CD4-positive, alpha-beta T cell treated with Interleukin-15 for 4 hours (primary cell): Measurements from ENCODE around the gene ZNF43.
"Not testable (repeated sequence)": the region's sequence is repeated elsewhere in the genome, so short reads cannot be mapped to it uniquely, and the experiment has no call there.

Experiments
- DNase-seq: peaks from one replicate; pipeline ENCODE4 v3.0.0-alpha.2; 2020; ENCODE audit warnings: low spot score

Gene ZNF43

DNA sequence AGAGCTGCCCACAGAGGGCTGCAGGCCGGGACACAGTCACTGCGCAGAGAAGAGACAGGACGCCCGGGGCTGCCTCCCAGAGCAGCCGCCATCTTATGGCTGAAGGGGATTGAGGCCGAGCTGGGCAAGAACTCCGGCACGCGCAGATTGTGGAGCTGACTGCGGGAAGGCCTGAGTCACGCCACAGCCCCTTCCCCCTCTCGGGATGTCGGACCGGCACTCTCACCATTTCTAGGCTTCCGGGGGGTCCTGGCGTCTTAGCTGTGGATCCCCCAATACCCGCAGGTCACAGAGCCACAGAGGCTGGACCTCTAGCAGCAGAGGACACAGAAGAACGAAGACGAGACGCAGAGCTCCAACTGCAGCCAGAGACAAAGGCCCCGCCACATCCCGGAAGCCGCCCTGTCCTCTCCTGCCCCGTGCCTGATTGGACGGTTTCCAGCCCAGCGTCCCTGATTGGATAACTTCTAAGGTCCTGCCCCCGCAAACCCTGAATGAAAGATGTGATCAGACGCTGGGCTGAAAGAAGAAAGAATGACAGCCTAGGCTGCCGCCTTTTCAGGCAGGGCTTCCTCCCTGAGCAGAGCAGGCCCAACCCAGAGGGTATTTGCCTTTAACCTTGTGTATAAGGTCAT lies at the start of gene ZNF43:
ZNF43 (minus strand) TSS at position 373 of the 635 bp plus-strand sequence; CDS start at position 229, 144 bp downstream.
- peak; percentile 95 for DNase-seq

DNA sequence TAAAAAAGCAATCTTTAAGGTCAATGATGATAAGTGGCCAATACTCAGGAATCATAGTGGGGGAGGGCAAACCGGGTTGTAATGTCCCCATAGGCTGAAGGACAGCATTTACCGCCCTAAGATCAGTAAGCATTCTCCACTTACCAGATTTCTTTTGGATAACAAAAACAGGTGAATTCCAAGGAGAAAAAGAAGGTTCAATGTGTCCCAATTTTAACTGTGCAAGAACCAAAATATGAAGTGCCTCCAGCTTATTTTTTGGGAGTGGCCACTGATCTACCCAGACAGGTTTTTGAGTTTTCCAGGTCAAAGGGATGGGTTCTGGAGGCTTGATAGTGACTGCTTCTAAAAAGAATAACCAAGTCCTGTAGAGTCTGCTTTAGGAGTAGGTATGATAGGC lies 49.5 kb upstream of the ZNF43 start:
- DNase-seq = not testable (repeated sequence)

DNA sequence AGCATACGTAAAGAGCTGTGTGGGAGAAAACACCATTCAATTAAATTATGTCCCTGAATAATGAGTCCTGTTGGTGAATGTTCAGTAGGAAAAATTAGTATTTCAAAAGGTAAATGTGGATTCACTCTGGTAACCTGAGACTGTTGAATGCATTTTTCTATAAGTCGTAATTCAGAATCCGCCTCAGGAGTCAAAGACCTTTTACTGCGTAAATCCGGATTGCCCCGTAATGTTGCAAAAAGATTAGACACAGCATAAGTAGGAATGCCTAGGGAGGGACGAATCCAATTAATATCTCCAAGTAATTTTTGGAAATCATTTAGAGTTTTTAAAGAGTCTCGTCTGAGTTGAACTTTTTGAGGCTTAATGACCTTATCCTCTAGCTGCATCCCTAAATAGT lies 48.8 kb upstream of the ZNF43 start:
- DNase-seq = not testable (repeated sequence)

DNA sequence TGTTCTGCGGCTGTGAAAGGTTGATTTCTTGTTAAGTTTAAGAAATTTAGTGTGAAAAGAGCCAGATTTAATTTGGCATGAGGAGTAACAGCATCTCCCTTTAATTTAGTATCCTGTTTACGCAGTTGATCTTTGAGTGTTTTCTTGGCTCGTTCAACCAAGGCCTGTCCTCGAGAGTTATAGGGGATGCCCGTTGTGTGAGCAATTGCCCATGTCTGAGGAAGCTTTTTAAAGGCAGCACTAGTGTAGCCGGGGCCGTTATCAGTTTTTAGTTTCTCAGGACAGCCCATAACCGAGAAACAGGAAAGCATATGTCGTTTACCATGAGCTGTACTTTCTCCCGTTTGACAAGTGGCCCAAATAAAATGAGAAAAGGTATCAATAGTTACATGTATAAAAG lies 47.5 kb upstream of the ZNF43 start:
- no peak for DNase-seq

DNA sequence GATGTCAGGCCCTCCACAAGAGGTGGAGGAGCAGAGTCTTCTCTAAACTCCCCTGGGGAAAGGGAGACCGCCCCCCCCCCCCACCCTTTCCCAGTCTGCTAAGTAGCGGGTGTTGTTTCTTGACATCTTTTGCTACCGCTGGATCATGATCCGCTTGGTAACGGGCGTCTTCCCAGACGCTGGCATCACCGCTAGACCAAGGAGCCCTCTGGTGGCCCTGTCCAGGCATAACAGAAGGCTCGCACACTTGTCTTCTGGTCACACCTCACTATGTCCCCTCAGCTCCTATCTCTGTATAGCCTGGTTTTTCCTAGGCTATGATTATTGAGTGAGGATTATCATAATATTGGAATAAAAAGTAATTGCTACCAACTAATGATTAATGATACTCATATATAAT lies 44.8 kb upstream of the ZNF43 start:
- DNase-seq = not testable (repeated sequence)

DNA sequence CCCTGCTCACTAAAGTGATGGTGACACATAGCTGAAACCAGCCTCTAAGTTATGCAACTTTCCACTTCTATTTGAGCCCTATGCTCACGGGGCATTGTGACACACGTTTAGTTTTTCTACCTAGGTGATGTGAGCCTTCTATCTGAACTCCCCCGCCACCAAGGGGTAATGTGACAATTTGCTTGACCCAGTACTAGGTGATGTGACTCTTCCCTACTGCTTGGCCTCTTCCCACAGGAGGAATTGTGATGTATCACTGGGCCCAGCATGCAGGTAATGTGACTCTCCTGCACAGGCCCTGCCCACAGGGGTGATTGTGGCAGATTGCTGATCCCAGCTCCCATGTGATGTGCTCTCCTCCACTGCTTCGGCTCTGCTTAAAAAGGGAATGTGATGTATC lies 42.7 kb upstream of the ZNF43 start:
- DNase-seq = no peak

DNA sequence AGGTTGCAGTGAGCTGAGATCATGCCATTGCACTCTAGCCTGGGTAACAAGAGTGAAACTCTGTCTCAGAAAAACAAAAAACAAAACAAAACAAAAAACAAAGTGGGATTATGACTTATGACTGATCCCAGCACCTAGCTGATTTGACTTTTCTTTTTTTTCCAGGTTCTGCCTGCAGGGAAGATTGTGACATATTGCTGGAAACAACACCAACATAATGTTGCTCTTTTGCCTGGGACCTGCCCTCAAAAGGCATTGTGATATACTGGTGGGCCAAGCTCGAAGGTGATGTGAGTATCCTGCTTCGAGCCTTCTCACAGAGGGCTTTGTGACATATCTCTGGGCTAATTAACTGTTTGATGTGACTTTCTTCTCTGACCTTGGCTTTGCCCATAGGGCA lies 42.0 kb upstream of the ZNF43 start:
- no peak for DNase-seq

DNA sequence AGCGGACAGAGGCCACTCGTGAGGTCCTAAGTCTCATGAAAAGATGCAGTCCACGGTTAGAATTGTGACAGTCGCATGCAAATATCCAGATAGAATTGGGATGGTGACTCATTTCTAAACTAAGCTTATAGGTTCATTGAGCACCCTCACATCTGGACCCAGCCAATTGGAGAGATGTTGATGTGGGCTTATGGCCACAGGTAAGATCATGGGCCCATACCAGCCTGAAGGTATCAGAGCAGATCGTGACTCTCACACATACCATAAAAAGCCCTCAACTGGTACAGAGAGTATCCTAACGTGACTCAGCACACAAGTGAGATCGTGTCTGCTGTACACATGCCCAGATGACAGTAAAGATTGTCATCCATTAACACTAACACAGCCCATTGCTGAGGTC lies 40.6 kb upstream of the ZNF43 start:
- not testable (repeated sequence) for DNase-seq

DNA sequence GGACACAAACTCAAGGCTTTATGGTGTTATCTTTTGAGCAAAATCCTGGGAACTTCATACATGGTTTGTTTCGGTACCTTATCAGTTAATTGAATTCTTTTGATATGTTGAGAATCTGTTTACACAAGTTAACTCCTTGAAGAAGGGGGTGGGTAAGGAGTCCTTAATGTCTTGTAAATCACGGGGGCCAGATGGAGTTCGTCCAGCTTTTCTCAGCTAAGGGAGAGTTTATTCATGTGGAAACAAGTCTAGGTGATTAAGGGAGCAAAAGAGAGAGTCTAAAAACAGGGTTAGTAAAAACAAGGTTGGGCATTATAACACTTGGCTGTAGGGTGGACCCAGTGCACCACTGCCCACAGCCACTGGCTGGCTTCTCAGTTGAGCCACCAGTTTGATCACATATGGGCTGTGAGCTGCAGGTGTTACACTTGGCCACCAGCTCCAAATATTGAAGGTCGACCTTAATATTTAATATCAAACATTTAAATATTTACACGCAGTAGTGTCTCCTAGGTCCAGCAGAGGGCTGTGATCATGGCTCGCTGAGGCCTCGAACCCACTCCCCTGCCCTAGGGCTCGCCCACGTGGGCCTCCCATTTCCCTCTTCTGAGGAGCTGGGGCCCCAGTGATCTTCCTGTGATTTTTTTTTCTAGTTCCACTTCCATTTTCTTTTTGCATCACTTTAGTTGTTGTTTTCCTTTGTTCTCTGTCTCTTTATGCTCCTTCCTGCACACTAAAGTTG lies 21.0 kb upstream of the ZNF43 start:
- no peak for DNase-seq

DNA sequence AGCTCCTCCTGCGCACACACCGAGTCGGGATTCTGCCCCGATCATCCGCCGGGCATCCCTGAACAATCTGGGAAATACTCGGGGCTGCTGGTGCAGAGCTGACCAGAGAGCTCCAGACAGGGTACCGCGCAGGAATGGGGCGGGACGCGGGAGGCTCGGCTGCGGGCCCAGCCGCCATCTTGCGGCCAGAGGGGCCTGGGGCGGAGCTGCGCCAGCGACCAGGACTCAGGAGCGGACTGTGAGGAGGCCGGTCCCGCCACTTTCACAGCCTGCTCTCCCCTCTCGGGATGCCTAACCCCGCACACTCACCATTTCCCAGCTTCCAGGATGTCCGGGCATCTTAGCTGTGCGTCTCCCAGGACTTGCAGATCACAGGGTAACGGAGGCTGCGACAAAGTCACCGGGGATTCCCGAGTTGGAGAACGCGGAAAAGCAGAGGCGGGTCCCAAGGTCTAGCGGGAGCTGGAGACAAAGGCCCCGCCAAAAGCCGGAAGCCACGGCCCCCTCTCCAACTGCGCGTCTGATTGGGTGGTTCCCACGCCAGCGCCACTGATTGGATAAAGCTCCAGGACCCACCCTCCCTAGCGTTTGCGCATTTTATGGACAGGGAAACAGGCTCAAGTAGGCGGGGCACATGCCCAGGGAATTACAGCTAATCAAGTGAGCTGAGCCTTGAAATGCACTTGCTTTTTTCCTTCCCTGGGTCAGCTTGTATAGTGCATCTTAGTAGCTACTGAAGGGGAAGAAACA lies 15.8 kb upstream of the ZNF43 start:
- DNase-seq = peak; percentile 91

DNA sequence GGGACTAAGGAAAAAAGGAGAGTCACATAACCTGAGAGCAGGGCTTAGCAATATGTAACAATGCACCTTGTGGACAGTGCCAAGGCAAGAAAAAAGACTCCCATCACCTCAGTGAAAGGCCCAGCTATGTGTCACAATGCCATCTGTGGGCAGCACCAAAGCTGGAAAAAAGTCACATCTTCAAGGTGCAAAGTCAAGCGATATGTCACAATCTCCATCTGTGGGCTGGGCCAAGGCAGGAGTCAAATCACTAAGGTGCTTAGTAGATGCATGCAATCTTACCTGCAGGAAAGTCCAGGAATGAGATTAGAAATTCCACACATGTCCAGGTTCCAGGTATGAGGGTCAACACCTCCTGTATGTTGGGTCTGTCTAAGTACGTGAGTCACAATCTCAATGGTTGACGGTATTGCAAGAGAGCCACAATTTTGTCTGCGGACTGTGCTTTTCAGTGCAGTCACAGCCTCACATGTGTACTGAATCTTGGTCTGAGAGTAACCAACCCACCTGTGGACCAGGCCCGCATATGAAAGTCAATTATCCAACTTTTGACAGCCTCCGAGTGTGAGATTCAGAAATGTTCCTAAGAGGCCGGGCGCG lies 14.8 kb upstream of the ZNF43 start:
- DNase-seq = no peak

DNA sequence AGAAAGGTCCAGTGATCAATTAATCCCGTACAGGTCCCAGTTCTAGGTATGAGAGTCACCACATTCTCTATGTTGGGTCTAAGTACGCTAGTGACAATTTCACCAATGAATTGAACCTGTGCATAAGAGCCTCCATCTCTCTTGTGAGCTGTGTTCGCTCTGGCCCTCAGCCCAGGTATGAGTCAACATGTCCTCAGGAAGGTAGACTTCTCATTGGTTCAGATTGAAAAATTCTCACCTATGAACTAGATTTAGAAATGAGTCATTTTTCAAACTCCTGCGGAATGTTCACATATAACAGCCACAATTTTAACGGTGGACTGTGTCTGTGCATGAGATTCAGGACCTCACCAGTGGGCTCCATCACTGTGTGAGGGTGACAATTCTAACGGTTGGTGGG lies 12.7 kb upstream of the ZNF43 start:
- DNase-seq = no peak

DNA sequence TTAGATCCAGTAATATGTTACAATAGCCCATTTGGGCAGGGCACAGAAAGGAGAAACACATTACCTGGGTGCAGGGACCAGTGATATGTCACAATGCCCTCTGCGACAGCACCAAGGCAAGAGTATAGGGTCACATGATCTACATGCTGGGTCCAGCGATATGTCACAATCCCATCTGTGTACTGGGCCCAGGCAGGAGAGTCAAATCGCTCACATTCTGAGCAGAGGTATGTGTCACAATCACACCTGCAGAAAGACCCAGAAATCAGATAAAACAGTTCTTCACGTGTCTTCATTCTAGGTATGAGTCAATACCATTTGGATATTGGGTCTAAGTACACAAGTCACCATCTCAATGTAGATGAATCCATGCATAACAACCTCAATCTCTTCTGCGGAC lies 7.1 kb upstream of the ZNF43 start:
- no peak for DNase-seq

DNA sequence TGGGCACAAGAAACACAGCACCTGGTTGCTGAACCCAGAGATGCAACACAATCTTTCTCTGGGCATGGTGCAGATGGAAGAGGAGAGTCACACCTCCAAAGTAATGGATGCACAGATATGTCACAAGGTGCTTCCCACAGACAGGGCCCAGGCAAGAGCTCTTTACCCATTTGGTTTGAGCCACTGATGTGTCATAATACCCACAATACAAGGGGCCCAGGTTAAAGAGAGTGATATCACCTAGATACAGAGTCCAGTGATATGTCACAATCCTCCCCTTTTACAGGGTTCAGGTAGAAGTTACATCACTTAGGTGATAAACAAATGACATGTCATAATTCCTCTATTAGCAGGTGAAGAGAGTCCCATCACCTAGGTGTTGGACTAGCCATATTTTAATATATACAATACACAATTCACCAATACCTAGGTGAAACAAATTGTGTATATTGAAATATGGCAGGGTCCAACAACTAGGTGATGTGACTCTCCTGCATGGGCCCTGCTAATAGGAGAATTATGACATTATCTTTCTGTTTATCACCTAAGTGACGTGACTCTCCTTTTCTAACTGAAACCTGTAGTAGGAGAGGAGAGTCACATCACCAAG lies 5.6 kb upstream of the ZNF43 start:
- DNase-seq = no peak

DNA sequence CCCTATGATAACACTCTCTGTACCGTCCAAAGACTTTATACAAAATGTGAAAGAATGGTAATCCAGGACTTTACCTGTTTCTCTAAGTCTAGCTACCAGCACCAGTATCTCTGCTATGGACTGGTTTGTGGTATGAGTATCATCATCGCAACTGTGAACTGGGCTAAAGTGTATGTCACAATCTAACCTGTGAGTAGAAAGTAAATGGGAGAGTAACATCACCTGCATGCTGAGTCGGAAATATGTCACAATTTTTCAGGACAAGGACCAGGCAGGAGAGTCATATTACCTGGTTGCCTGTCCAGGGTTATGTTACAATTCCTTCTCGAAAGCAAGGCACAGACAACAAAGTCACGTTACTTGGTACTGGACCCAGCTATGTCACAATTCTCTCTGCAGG lies 5.1 kb upstream of the ZNF43 start:
- DNase-seq = no peak

DNA sequence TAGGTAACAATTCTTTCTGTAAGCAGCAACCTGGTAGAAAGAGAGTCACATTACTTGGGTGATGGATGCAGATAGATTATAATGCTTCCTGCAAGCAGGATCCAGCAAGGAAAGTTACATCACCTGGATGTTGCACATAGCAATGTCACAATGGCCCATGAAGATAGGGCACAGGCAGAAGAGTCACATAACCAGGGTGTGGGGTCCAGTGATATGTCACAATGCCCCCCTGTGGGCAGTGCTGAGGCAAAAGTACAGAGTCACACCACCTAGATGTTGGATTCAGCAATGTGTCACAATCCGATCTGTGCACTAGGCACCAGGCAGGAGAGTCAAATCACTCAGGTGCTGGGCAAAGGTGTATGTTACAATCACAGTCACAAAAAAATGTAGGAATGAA lies 4.0 kb upstream of the ZNF43 start:
- DNase-seq = no peak

DNA sequence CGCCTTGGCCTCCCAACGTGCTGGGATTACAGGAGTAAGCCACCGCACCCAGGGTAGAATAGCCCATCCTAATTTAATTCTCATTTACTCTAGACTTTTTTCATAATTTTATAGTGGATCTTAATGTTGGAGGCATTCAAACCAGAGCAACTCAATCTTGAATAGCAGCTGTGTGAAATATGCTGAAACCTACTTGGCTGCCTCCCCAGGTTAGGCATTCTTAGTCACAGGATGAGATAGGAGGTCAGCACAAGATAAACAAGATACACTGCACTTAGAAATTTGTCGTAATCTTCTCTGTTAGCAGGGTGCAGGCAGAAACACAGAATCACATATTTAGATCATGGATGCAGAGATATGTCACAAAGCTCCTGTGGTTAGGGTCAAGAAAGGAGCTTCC lies 2.7 kb upstream of the ZNF43 start:
- no peak for DNase-seq

DNA sequence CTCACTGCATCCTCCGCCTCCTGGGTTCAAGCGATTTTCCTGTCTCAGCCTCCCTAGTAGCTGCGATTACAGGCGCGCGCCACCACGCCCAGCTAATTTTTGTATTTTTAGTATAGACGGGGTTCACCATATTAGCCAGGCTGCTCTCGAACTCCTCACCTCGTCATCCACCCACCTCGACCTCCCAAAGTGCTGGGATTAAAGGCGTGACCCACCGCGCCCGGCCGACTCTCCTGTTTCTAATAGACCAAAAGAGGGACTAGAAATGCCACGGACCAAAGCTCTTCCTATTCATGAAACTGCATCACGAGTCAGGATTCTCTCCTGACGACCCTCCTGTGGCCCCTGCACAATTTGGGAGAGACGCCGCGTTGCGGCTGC lies 563 bp downstream of the ZNF43 start:
- no peak for DNase-seq

DNA sequence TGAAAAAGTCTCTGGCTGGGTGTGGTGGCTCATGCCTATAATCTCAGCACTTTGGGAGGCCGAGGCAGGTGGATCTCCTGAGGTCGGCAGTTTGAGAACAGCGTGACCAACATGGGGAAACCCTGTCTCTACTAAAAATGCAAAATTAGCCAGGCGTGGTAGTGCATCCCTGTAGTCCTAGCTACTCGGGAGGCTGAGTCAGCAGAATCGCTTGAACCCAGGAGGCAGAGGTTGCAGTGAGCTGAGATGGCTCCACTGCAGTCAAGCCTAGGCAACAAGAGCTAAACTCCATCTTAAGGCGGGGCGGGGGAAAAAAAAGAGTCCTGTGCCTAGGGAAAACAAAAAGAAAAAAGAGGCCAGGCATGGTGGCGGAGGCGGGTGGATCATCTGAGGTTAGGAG lies 2.2 kb downstream of the ZNF43 start:
- no peak for DNase-seq

DNA sequence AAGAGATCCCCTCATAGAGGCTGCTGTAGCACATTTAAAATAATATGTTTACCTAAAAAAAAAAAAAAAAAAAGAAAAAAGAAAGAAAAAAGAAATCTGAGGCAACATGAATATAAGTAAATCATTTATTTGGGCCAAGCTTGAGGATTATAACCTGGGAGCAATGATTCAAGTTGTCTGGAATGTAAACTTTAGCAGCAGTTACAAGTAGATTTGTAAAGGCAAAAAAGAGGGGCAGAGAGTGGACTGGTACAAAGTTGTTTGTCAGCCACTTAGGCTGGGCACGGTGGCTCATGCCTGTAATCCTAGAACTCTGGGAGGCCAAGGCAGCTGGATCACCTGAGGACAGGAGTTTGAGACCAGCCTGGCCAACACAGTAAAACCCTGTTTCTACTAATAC lies 11.3 kb downstream of the ZNF43 start:
- DNase-seq = no peak

DNA sequence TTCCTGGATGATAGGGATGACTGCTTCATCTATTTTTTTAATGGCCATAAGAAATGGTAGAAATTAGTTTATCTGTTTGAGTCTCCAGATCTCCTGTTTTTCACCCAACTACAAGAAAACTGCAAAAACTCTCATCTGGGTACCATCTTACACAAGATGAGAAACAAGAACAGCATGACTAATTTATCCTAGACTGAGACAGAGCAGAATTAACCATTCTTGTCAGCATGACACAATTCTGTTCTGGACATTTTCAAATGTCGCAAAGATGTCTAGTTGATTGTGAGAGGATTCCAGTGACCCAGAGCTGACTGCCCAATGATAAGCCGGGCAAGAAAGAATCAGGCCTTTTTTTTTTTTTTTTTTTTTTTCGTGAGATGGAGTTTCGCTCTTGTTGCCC lies 12.8 kb downstream of the ZNF43 start:
- no peak for DNase-seq

DNA sequence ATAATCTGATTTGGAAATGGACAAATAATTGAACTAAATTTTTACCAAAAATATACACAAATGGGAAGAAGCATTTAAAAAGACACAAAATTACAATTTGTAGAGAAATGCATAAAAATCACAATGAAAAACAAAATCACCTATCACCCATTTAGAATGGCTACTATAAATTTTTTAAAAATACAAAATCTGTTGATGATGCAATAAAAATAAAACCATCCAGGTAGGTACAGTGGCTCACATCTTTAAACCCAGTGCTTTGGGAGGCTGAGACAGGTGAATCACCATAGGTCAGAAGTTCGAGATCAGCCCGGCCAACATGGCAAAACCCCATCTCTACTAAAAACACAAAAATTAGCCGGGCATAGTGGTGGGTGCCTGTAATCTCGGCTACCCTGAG lies 23.5 kb downstream of the ZNF43 start:
- no peak for DNase-seq
